ENCODE measurements around the gene DCLRE1C.
"Not testable (repeated sequence)": the region's sequence is repeated elsewhere in the genome, so short reads cannot be mapped to it uniquely, and the experiment has no call there.

The DCLRE1C gene

DNA sequence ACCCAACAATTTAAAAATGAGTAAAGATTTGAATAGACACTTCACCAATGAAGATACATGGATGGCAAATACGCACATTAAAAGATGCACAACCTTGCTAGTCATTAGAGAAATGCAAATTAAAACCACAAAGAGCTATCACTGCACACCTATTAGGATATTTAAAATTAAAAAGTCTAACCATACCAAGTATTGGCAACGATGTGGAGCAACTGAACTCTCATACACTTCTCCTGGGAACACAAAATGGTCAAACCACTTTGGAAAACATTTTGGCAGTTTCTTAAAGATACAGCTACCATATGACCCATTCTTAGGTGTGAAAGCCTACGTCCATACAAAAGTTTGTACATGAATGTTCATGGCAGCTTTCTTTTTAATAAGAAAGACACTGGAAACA, 36.1 kb downstream of the DCLRE1C start:
- H3K4me3 ChIP-seq (replicated peaks; ENCODE audit: low read depth, low read length): no peak overlapping the region
- no peak for DNase-seq (ENCODE audit: extremely low read depth, low read depth)
- no peak for TF ChIP-seq CTCF (IDR thresholded peaks at IDR 0.05; ENCODE audit: low read depth, low read length, missing control alignments)

DNA sequence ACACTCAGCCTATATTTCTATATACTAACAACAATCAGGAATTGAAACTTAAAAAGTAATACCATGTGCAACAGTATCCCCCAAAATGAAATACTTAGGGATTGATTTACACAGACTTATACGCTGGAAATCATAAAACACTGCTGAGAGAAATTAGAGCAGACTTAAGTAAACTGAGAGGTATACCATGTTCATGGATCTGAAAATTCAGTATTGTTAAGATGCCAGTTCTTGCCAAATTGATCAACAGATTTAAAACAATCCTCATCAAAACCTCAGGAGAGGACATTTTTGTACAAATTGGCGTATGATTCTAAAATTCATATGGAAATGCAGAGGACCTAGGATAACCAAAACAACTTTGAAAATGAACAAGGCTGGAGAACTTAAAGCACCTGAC, 37.3 kb downstream of the DCLRE1C start:
- TF ChIP-seq CTCF (IDR thresholded peaks at IDR 0.05; ENCODE audit: low read depth, low read length, missing control alignments): no peak
- H3K4me3 ChIP-seq (replicated peaks; ENCODE audit: low read depth, low read length): no peak overlapping the region
- no peak for DNase-seq (ENCODE audit: extremely low read depth, low read depth)

DNA sequence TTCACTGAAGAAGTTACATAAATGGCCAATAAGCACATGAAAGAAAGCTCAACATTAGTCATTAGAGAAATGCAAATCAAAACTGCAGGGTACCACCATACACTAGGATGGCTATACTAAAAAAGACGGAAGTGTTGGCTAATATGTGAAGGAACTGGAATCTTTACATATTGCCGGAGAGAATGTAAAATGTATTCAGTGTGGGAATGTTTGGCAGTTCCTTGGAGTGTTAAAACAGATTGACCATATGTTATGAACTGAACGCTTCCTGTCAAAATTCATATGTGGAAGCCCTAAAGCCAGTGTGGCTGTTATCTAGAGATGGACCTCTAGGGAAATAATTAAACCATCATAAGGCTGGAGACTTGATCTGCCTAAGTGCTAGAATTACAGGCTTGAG, 42.1 kb downstream of the DCLRE1C start:
- no peak for DNase-seq (ENCODE audit: extremely low read depth, low read depth)
- no peak overlapping the region for H3K4me3 ChIP-seq (replicated peaks; ENCODE audit: low read depth, low read length)
- no peak for TF ChIP-seq CTCF (IDR thresholded peaks at IDR 0.05; ENCODE audit: low read depth, low read length, missing control alignments)

- no peak for DNase-seq (ENCODE audit: extremely low read depth, low read depth)
- no peak overlapping the region for H3K4me3 ChIP-seq (replicated peaks; ENCODE audit: low read depth, low read length)
- no peak for TF ChIP-seq CTCF (IDR thresholded peaks at IDR 0.05; ENCODE audit: low read depth, low read length, missing control alignments)
Measured at GRCh38 chr10:14910953-14911352, 42.9 kb downstream of the DCLRE1C start.

DNA sequence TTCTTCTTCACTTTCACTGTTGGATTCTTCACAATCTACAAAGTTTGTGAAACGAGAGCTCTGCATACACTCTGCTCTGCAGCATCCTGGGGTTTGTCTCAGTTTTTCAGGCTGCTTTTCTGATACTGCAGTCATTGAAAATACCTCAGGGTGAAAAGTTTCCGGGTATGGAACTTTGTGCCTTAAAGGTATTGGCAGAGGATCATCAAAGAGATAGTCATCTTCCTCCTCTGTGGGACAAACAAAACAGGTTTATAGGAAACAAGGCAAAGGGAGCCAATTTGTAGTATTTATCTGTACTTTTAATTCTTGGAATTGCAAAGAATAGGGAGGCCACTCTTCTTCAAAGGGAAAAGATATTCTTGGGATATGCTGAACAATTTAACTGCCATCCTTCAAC, 44.8 kb downstream of the DCLRE1C start:
- no peak for TF ChIP-seq CTCF (IDR thresholded peaks at IDR 0.05; ENCODE audit: low read depth, low read length, missing control alignments)
- DNase-seq (ENCODE audit: extremely low read depth, low read depth): no peak
- H3K4me3 ChIP-seq (replicated peaks; ENCODE audit: low read depth, low read length): no peak overlapping the region

DNA sequence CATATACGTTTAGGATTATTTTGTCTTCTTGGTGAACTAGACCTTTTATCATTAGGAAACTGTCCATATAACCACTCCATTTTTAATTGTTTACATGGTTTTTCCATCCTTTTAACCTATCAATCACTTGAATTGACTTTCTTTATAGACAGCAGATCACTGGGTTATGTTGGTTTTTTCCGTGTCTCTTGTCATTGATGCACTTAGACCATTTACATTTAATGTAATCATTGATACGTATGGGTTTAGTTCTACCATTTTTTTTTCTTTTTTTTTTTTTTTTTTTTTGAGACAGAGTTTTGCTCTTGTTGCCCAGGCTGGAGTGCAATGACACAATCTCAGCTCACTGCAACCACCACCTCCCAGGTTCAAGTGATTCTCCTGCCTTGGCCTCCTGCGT, 46.3 kb downstream of the DCLRE1C start:
- not testable (repeated sequence) for H3K4me3 ChIP-seq (replicated peaks; ENCODE audit: low read depth, low read length); DNase-seq (ENCODE audit: extremely low read depth, low read depth)

- no peak for TF ChIP-seq CTCF (IDR thresholded peaks at IDR 0.05; ENCODE audit: low read depth, low read length, missing control alignments)
- no peak overlapping the region for H3K4me3 ChIP-seq (replicated peaks; ENCODE audit: low read depth, low read length)
- DNase-seq (ENCODE audit: extremely low read depth, low read depth): no peak
Measured at GRCh38 chr10:14906765-14907164, 47.1 kb downstream of the DCLRE1C start.
